HL-60 (cell line): ENCODE results near the gene TRERF1.
"Not testable (repeated sequence)": the region's sequence is repeated elsewhere in the genome, so short reads cannot be mapped to it uniquely, and the experiment has no call there.

Experiments used
- DNase-seq, 2 experiments: peaks; one replicate each; pipeline ENCODE4 v3.0.0-alpha.2; 2010 to 2020; ENCODE audit warnings: low read depth in 1 of 2, low spot score in 1 of 2
- H3K27ac ChIP-seq: fragments of 250-450 bp; sonication (Bioruptor Pico); replicated peaks from 2 replicates; pipeline ENCODE4 v1.5.1; 2020; ENCODE audit warnings: mild to moderate bottlenecking, moderate library complexity
- H3K27me3 ChIP-seq: fragments of 250-450 bp; sonication (Bioruptor Pico); 2 replicates; pipeline ENCODE4 v1.5.1; 2021; ENCODE audit warnings: mild to moderate bottlenecking, moderate library complexity; ENCODE audit not compliant: insufficient read depth, poor library complexity, severe bottlenecking
- H3K4me3 ChIP-seq: replicated peaks from 2 replicates; pipeline ENCODE4 v1.5.1; 2011; ENCODE audit warnings: mild to moderate bottlenecking, control low read depth, low read length; ENCODE audit not compliant: insufficient read depth
- GABPA ChIP-seq: IDR thresholded peaks from 2 replicates; pipeline ENCODE4 v1.6.1; 2012; ENCODE audit warnings: low read depth
- POLR2AphosphoS5 ChIP-seq: IDR thresholded peaks from 2 replicates; pipeline ENCODE4 v1.6.1; 2012; ENCODE audit warnings: low read depth
- SPI1 ChIP-seq: IDR thresholded peaks from 2 replicates; pipeline ENCODE4 v1.6.1; 2012; ENCODE audit warnings: low read depth, mild to moderate bottlenecking, borderline replicate concordance
- TF ChIP-seq, protein P1 (sequence below): IDR thresholded peaks from 2 replicates; pipeline ENCODE4 v1.6.1; 2012; ENCODE audit warnings: low read depth; ENCODE audit not compliant: insufficient replicate concordance
- TF ChIP-seq, protein P2 (sequence below): IDR thresholded peaks from one replicate; pipeline ENCODE4 v1.5.1; 2011; ENCODE audit warnings: low read length, control low read depth, inconsistent platforms; ENCODE audit not compliant: insufficient read depth

TRERF1 gene

DNA sequence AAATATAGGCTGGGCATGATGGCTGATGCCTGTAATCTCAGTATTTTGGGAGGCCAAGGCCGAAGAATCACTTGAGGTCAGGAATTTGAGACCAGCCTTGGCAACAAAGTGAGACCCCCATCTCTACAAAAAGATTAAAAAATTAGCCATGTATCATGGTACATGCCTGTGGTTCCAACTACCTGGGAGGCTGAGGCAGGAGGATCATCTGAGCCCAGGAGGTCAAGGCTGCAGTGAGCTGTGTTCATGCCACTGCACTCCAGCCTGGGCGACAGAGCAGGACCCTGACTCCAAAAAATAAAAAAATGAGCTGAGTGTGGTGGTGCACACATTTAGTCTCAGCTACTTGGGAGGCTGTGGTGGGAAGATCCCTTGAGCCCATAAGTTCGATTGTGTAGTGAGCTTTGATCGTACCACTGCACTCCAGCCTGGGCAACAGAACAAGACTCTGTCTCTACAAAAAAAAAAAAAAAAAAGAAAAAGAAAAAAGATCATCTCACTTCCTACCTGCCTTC is 246.9 kb downstream of the TRERF1 start:
- H3K27ac ChIP-seq: no peak overlapping the region
- TF ChIP-seq SPI1: no peak
- no peak for TF ChIP-seq GABPA
- TF ChIP-seq, protein P1, sequence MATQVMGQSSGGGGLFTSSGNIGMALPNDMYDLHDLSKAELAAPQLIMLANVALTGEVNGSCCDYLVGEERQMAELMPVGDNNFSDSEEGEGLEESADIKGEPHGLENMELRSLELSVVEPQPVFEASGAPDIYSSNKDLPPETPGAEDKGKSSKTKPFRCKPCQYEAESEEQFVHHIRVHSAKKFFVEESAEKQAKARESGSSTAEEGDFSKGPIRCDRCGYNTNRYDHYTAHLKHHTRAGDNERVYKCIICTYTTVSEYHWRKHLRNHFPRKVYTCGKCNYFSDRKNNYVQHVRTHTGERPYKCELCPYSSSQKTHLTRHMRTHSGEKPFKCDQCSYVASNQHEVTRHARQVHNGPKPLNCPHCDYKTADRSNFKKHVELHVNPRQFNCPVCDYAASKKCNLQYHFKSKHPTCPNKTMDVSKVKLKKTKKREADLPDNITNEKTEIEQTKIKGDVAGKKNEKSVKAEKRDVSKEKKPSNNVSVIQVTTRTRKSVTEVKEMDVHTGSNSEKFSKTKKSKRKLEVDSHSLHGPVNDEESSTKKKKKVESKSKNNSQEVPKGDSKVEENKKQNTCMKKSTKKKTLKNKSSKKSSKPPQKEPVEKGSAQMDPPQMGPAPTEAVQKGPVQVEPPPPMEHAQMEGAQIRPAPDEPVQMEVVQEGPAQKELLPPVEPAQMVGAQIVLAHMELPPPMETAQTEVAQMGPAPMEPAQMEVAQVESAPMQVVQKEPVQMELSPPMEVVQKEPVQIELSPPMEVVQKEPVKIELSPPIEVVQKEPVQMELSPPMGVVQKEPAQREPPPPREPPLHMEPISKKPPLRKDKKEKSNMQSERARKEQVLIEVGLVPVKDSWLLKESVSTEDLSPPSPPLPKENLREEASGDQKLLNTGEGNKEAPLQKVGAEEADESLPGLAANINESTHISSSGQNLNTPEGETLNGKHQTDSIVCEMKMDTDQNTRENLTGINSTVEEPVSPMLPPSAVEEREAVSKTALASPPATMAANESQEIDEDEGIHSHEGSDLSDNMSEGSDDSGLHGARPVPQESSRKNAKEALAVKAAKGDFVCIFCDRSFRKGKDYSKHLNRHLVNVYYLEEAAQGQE: no peak
- TF ChIP-seq POLR2AphosphoS5: no peak
- TF ChIP-seq, protein P2, sequence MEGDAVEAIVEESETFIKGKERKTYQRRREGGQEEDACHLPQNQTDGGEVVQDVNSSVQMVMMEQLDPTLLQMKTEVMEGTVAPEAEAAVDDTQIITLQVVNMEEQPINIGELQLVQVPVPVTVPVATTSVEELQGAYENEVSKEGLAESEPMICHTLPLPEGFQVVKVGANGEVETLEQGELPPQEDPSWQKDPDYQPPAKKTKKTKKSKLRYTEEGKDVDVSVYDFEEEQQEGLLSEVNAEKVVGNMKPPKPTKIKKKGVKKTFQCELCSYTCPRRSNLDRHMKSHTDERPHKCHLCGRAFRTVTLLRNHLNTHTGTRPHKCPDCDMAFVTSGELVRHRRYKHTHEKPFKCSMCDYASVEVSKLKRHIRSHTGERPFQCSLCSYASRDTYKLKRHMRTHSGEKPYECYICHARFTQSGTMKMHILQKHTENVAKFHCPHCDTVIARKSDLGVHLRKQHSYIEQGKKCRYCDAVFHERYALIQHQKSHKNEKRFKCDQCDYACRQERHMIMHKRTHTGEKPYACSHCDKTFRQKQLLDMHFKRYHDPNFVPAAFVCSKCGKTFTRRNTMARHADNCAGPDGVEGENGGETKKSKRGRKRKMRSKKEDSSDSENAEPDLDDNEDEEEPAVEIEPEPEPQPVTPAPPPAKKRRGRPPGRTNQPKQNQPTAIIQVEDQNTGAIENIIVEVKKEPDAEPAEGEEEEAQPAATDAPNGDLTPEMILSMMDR: no peak
- DNase-seq: no peak
- no peak overlapping the region for H3K4me3 ChIP-seq
- no peaks in the 10 kb centered on the region for H3K27me3 ChIP-seq

DNA sequence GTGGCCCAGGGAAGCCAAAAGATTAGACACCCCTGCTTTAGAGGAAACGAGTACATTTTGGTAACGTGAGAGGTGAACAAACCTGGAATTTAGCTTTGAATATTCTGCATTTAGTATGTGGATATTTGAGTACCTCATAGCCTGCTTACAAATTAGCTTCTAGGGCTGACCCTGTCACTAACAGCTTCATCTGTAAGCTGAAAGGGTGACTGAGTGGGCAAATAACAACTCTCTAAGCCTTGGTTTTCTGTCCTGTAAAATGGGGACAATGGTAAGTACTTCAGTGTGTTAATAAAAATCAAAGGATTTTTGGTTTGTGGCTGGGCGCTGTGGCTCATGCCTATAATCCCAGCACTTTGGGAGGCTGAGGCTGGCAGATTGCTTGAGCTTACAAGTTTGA is 248.5 kb downstream of the TRERF1 start:
- Histone ChIP-seq H3K27me3 (no peaks in the 10 kb centered on the region), H3K27ac (no peak overlapping the region), H3K4me3 (no peak overlapping the region)
- TF ChIP-seq POLR2AphosphoS5: no peak
- no peak for TF ChIP-seq SPI1
- TF ChIP-seq, protein P1: no peak
- TF ChIP-seq, protein P2: no peak
- TF ChIP-seq GABPA: no peak
- DNase-seq: no peak

DNA sequence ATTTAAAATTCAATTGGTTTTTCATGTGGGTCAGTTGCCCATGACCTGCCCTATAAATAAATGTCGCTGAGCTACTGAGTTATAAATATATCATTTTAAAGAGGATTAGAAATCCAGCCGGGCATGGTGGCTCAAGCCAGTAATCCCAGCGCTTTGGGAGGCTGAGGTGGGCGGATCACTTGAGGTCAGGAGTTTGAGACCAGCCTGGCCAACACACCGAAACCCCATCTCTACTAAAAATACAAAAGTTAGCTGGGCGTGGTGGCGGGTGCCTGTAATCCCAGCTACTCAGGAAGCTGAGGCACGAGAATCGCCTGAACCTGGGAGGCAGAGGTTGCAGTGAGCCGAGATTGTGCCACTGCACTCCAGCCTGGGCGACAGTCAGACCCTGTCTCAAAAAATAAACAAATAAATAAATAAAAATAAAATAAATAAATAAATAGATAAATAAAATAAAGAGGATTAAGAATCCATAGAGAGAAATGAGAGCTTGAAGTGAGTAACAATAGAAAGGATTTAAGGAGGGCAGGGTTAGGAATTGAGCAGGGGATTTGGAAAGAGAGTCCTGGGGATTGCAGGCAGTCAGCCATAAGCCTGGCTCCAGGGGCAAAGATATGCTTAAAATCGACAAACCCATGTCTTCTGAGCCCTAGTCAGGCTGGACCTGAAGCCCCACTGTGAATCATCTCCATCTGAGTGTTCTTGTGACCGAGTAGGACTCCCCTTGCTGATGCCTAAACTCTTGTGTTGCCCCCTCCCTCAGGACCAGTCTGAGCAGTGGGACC is 249.4 kb downstream of the TRERF1 start:
- H3K4me3 ChIP-seq, H3K27ac ChIP-seq, DNase-seq, H3K27me3 ChIP-seq: not testable (repeated sequence)

DNA sequence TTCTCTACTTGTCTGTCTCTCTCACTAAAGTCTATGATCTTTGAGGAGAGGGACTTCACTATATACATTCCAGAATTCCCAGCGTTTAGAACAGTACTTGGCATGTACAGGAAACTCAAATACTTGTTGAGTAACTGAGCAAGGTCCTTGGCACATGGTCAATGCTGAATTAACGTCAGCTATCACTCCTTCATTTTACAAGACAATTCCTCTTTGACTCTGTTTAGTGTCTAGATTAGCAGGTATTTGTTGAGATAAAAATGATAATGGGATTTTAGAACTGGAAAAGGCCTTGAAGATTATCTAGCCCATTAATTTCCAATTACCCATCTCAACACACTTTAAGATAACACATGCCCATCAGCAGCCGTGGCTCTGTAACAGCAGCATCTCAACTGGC is 250.3 kb downstream of the TRERF1 start:
- H3K27ac ChIP-seq: no peak overlapping the region
- no peaks in the 10 kb centered on the region for H3K27me3 ChIP-seq
- H3K4me3 ChIP-seq: no peak overlapping the region
- DNase-seq: no peak
- TF ChIP-seq, protein P2: no peak
- TF ChIP-seq SPI1: no peak
- TF ChIP-seq POLR2AphosphoS5: no peak
- TF ChIP-seq, protein P1: no peak
